ENCODE measurements around the gene NPDC1.
"Not testable (repeated sequence)": the region's sequence is repeated elsewhere in the genome, so short reads cannot be mapped to it uniquely, and the experiment has no call there.

The NPDC1 gene

GRCh38 chr9:137038916-137039315 lies 7.1 kb downstream of the NPDC1 start:
- no peak for DNase-seq

GRCh38 chr9:137037483-137037882 lies 8.5 kb downstream of the NPDC1 start:
- DNase-seq, result no peak

GRCh38 chr9:137037035-137037434 lies 8.9 kb downstream of the NPDC1 start:
- DNase-seq, result no peak

- DNase-seq, result no peak
These were observed 10.0 kb downstream of the NPDC1 start for GRCh38 chr9:137035937-137036336.

GRCh38 chr9:137035507-137035834 lies 10.5 kb downstream of the NPDC1 start:
- DNase-seq, result no peak

GRCh38 chr9:137034709-137035506 lies 11.1 kb downstream of the NPDC1 start:
- DNase-seq, result peak; percentile 86

- no peak for DNase-seq
These were observed 11.8 kb downstream of the NPDC1 start for GRCh38 chr9:137034039-137034708.

- not testable (repeated sequence) for DNase-seq
These were observed 12.5 kb downstream of the NPDC1 start for GRCh38 chr9:137033481-137033880.

- DNase-seq, result peak; percentile 68
These were observed 13.1 kb downstream of the NPDC1 start for GRCh38 chr9:137032858-137033257.

- peak; percentile 62 for DNase-seq
These were observed 13.9 kb downstream of the NPDC1 start, which contains the start of gene FUT7 for GRCh38 chr9:137031904-137032640. Gene FUT7, minus strand, starts transcription at chr9:137032088. Its CDS starts 97 bp downstream, at chr9:137031991.

GRCh38 chr9:137030538-137031527 lies 15.1 kb downstream of the NPDC1 start:
- DNase-seq, result peak; percentile 51

GRCh38 chr9:137030006-137030405 lies 16.0 kb downstream of the NPDC1 start:
- DNase-seq, result no peak

GRCh38 chr9:137029058-137029936 lies 16.7 kb downstream of the NPDC1 start:
- peak; percentile 67 for DNase-seq

- peak; percentile 67 for DNase-seq
These were observed 17.5 kb downstream of the NPDC1 start for GRCh38 chr9:137028263-137029057.

GRCh38 chr9:137027369-137028262 lies 18.4 kb downstream of the NPDC1 start, which contains the start of gene ABCA2:
Gene ABCA2, minus strand, starts transcription at chr9:137028237. Its CDS starts 97 bp downstream, at chr9:137028140.
- no peak for DNase-seq

- DNase-seq, result no peak
These were observed 19.1 kb downstream of the NPDC1 start for GRCh38 chr9:137026828-137027227.

- DNase-seq, result no peak
These were observed 19.6 kb downstream of the NPDC1 start for GRCh38 chr9:137026384-137026783.

GRCh38 chr9:137025517-137025966 lies 20.4 kb downstream of the NPDC1 start:
- DNase-seq, result peak; percentile 54

- no peak for DNase-seq
These were observed 22.4 kb downstream of the NPDC1 start for GRCh38 chr9:137023583-137023991.
